ENCODE measurements around the gene MRPL23. TPM values are rescaled to one million over a fixed set of nuclear protein-coding genes. Genes with fewer than 3 reads are reported as not detected.

The MRPL23 gene
- total RNA-seq, 3 donors from 2014 or later, result 109 to 171 (median 112) TPM

DNA sequence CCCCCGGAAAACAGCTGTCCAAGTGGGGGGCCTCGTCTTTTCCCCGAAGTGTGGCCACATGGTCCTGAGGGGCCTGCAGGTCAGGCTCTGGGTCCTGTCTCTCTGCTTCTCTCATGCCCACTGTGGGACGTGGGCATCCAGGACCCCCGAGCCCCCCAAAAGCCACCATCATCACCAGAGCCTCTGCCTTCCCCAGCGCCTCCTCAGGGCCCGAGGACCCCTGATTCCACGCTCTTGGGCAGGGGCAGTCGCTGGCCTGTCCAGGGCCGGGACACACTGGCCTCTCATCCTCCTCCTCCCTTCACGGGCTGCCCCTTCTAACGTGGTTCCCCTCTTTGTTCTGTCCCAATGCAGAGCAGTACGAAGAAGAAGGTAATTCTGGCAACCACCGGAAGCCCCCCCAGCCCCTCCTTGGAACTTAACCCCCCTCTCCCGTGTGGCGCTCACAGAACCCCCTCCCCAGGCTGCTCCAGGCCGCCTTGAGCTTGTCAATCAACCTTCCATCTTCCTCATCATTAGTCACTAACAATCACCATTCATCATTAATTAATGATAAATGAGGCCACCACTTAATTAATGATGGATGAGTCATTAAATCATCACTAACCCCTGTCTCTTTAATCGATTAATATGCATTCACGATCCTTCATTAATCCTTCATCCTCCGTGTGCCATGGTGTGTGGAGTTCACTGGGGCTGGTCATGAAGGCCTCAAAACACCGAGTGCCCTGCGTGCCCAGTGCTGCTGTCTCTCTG, 23.8 kb upstream of the MRPL23 start:
- TF ChIP-seq, protein P1, sequence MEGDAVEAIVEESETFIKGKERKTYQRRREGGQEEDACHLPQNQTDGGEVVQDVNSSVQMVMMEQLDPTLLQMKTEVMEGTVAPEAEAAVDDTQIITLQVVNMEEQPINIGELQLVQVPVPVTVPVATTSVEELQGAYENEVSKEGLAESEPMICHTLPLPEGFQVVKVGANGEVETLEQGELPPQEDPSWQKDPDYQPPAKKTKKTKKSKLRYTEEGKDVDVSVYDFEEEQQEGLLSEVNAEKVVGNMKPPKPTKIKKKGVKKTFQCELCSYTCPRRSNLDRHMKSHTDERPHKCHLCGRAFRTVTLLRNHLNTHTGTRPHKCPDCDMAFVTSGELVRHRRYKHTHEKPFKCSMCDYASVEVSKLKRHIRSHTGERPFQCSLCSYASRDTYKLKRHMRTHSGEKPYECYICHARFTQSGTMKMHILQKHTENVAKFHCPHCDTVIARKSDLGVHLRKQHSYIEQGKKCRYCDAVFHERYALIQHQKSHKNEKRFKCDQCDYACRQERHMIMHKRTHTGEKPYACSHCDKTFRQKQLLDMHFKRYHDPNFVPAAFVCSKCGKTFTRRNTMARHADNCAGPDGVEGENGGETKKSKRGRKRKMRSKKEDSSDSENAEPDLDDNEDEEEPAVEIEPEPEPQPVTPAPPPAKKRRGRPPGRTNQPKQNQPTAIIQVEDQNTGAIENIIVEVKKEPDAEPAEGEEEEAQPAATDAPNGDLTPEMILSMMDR (IDR thresholded peaks at IDR 0.05), result no peak
- TF ChIP-seq POLR2AphosphoS5 (IDR thresholded peaks at IDR 0.05) (no peak), POLR2A (IDR thresholded peaks at IDR 0.05) (no peak)
- H3K27me3 ChIP-seq, result no peaks in the 10 kb centered on the region
- H3K9me3 ChIP-seq, result no peaks in the 10 kb centered on the region
- H3K4me3 ChIP-seq, result no peak overlapping the region
- peak overlapping the region in 1 of 2 donors; percentile 93 for H3K27ac ChIP-seq
- H3K4me1 ChIP-seq, result no peaks in the 10 kb centered on the region
- H3K36me3 ChIP-seq, result no peaks in the 10 kb centered on the region
- no peak for DNase-seq (ENCODE audit: low spot score in 2 of 2)
- intact Hi-C loops (cut with DNase I; ENCODE audit: low total_unique reads), result no loop called here

DNA sequence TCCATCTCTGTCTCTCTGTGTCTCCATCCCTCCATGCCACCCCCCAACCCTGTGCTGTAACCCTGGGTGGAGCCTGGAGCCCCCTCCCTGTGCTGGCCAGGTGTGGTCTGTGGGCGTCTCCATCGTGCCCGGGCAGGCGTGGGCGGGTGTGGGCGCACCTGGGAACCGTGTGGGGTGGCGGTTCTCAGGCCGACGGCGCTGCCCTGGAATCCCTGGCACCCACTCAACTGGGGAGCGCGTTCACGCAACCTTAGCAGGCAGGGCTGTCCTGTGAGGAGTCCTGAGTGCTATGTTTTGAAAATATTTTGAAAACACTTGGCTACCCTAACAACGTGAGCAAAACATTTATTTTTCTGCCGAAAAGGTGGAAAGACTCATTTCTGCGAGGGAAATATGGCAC, 23.0 kb upstream of the MRPL23 start:
- H3K27me3 ChIP-seq, result no peaks in the 10 kb centered on the region
- no peaks in the 10 kb centered on the region for H3K9me3 ChIP-seq
- peak overlapping the region in 1 of 2 donors; percentile 0 for H3K27ac ChIP-seq
- intact Hi-C loops (cut with DNase I; ENCODE audit: low total_unique reads), result no loop called here
- no peak overlapping the region for H3K4me3 ChIP-seq
- TF ChIP-seq, protein P1 (IDR thresholded peaks at IDR 0.05), result no peak
- TF ChIP-seq POLR2A (IDR thresholded peaks at IDR 0.05) (no peak), POLR2AphosphoS5 (IDR thresholded peaks at IDR 0.05) (no peak)
- DNase-seq (ENCODE audit: low spot score in 2 of 2), result no peak
- H3K4me1 ChIP-seq, result no peaks in the 10 kb centered on the region
- H3K36me3 ChIP-seq, result no peaks in the 10 kb centered on the region

DNA sequence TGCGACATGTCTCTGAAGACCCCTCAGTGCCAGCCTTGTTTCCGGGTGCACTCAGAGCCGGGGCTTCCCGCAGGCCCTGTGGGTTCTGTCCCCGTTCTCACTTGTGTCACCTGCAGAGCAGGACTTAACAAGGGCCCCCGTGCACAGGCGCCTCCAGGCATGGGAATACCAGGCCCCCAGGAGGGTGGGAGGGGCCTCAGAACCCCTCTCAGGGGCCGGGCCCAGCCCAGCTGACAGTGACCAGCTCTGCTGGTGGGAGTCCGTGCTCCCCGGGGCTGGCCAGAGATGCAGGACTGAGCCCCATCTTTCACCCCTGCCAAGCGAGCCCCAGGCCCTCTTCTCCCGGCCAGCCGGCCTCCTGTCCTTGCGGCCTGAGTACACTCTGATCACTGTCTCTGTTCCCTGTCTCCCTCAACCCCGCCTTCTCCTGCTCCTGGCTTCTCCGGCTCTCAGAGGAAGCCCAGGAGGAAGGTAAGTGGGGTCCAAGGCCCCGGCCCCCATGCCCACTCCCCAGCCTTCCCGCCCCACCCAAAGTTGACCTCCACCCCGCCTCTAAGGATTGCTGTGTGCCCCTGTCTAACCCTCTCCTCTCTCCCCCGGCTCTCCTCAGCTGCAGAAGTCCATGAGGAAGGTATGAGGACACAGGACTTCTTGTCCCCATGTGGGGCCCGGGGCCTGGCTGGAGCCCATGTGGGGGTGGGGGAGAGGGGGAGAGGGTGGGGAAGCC, 22.3 kb upstream of the MRPL23 start:
- H3K27ac ChIP-seq, result peak overlapping the region in 1 of 2 donors; percentile 0
- intact Hi-C loops (cut with DNase I; ENCODE audit: low total_unique reads), result no loop called here
- no peak overlapping the region for H3K4me3 ChIP-seq
- no peak for DNase-seq (ENCODE audit: low spot score in 2 of 2)
- H3K27me3 ChIP-seq, result no peaks in the 10 kb centered on the region
- H3K9me3 ChIP-seq, result no peaks in the 10 kb centered on the region
- TF ChIP-seq POLR2A (IDR thresholded peaks at IDR 0.05) (no peak), POLR2AphosphoS5 (IDR thresholded peaks at IDR 0.05) (no peak)
- TF ChIP-seq, protein P1 (IDR thresholded peaks at IDR 0.05), result no peak
- no peaks in the 10 kb centered on the region for H3K36me3 ChIP-seq
- no peaks in the 10 kb centered on the region for H3K4me1 ChIP-seq

DNA sequence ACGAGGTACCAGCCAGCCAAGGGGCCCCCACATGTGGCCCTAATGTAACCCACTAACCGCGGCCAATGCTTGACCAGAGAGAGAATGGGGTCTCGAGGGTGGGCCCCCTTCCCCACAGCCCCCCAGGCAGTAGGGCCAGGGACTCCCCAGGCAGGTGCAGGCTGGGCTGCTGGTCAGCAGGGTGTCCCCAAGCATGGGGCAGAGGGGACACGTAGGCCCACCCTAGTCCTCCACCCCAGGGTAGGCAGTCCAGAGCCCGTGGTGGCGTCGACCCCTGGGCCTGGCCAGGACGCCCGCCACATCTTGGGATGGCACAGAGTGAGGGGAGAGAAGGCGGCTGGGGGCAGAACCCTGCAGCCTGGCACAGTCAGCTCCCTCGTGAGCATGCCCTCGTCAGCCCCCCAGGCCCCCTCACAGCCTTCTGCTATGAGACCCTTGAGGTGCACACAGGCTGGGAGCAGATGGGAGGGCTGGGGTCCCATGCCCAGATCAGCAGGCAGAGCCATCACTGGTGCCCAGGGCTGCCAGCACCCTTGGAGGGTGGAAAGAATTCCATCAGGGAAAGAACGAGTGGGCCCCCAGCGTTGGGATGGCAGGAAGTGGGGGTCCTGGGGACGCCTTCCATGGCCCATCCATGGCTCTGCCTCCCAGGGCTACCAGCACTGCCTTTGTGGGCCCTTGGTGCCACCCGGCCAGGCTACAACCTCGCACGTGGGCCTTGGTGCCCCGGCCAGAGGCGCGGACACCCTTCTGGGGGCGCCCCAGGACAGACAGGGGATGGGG, 21.6 kb upstream of the MRPL23 start:
- H3K4me3 ChIP-seq, result no peak overlapping the region
- H3K27ac ChIP-seq, result no peak overlapping the region
- intact Hi-C loops (cut with DNase I; ENCODE audit: low total_unique reads), result no loop called here
- TF ChIP-seq POLR2A (IDR thresholded peaks at IDR 0.05) (no peak), POLR2AphosphoS5 (IDR thresholded peaks at IDR 0.05) (no peak)
- TF ChIP-seq, protein P1 (IDR thresholded peaks at IDR 0.05), result no peak
- H3K4me1 ChIP-seq, result no peaks in the 10 kb centered on the region
- H3K36me3 ChIP-seq, result no peaks in the 10 kb centered on the region
- H3K9me3 ChIP-seq, result no peaks in the 10 kb centered on the region
- no peaks in the 10 kb centered on the region for H3K27me3 ChIP-seq
- DNase-seq (ENCODE audit: low spot score in 2 of 2), result no peak
